ENCODE data around the gene C12orf42. TPM values are rescaled to one million over a fixed set of nuclear protein-coding genes. Genes with fewer than 3 reads are reported as not detected.

C12orf42 gene
- total RNA-seq: not detected in 2 replicates

DNA sequence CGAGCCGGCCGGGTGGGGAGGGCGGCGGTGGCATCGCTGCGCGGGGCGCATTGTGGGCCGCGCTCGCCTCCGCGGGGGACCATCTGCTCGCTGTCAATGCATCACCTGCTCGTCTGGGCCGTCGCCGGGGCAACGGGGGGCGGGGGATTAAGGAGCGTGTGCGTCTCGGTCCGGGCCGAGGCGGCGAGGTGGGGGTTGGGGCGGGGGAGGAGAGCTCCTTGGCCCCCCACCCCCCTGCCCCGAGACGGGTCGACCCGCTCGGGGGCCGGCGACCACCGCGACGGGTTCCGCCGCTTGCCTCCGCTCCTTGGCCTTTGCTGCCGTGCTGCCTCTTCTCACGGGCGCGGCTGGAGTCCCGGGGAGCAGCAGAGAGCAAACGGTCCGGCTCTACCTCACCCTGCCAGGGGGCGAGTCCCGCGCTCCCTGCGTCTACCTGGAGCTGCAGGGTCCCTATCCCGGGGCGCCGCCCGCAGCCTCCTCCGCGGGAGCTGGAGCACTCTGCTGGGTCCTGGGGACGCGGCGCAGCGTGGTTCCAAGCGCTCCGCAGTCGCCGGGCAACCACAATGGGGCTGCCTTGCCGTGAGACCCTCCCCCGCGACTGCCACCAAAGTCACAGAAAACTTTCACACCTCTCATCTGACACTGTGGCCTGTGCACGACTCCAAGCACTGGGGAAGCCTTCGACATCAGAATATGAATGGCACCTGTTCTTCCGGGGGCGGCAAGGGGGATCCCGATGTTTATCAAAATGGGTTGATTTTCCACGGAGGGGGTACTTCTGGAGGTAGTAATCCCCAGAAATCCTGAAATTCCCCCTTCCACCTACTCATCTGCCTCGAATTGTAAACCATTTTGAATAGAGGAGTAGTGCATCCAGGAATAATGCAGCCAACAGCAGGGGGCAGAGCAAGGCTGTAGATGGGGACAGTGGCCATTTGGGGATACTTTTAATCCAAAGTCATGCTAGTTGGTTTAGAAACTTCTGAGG lies at the start of gene C12orf42:
Gene C12orf42 (minus strand): TSS at position 500 of the 988 bp plus-strand sequence. CDS start 17,542 bp downstream, outside the sequence.

Other genes starting within 250 kb of the C12orf42 start
- gene STAB2, start 91.3 kb upstream of the C12orf42 start, total RNA-seq: not detected in 2 replicates